NK-92 treated with Interleukin-12 subunit alpha and Interleukin-12 subunit beta, amount 100 ng/mL, for 24 hours (cell line): Measurements from ENCODE around the gene SLC41A3.
"Not testable (repeated sequence)": the region's sequence is repeated elsewhere in the genome, so short reads cannot be mapped to it uniquely, and the experiment has no call there.

Experiments
- DNase-seq: peaks from one replicate; lab custom pipeline; 2025; lab: John Stamatoyannopoulos, UW

The SLC41A3 gene

GRCh38 chr3:126106336-126107202 is 22.6 kb upstream of the SLC41A3 start:
- DNase-seq, result no peak

GRCh38 chr3:126105691-126106187 is 21.8 kb upstream of the SLC41A3 start:
- DNase-seq, result no peak

GRCh38 chr3:126104742-126105605 is 21.1 kb upstream of the SLC41A3 start:
- no peak for DNase-seq

DNA sequence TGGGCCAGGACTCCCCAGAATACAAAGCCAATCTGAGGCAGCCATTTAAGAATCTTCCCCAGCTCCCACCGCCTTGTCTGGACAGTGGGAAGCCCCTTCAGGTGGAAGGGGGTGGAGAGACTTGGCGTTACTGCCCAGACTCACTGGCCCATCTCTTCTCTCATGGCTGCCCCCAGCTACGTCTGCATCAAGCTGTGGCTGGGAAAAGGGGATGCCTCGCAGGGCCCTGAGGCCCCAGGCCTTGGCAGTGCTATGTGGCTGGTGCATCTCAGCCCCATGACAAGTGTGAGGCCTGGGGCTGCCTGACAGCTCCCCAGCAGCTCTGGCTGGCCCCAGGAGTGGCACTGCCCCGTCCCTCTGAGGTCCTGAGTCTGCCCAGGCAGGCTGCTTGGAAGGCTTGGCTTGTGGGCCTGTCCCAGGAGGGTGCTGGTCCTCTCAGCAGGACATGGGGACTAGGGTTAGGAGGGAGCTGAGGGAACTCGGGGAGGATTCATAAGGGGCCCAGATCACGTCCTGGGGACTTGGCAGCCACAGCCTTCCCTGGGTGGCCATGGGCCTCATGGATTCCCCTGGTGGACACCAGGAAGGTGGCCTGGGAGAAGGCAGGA is 20.2 kb upstream of the SLC41A3 start:
- DNase-seq, result no peak

GRCh38 chr3:126103121-126104027 is 19.4 kb upstream of the SLC41A3 start:
- DNase-seq, result no peak

DNA sequence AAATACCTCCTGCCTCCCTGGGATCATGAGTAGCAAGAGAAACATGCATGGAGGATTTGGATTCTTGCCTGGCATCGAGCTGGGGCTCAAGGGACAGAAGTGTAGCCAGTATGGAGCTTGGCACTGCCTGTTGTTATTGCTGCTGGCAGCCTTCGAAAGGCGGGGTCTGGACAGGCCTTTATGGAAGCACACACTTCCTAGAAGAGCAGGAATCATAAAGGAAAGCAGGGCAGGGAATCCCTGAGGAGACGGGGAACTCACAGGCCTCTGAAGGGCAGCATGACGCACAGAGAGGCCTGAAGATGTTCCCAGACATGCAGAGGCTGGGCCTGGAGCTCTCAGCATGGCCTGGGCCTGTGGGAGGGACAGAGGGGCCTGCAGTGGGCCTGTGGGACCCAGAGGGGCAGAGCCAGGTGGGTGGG is 18.6 kb upstream of the SLC41A3 start:
- no peak for DNase-seq

- no peak for DNase-seq
Observed at GRCh38 chr3:126102011-126102410, 18.1 kb upstream of the SLC41A3 start.

- DNase-seq, result no peak
Observed at GRCh38 chr3:126101521-126101982, 17.6 kb upstream of the SLC41A3 start.

DNA sequence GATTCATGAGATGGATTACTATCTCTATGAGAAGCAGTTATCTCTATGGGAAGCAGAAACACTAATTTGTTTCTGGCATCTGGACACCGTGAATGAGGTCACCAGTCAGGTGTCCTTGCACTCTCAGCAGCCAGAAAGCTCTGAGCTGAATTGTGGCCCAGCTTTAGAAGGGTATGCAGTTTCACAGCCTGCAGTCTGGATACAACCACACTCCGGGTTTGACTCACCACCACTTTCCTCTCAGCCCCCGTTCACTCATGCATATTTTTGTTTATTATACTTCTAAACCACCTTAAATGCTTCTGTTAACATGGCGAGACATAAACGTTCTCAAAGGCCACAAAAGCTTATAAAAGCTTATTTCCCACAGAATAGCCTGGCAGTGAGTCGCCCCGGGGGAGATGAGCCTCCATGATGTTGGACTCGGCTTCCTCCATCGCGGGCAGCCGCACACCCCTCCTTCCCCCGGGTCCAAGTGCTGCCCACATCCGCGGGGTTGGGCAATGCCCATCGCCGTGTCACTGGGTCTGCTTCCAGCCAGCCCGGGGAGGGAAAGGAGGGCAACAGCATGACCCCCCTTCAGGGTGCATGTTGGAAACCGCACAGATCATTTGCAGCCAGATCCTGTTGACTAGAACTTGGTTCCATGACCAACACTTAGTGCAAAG is 16.8 kb upstream of the SLC41A3 start:
- no peak for DNase-seq

DNA sequence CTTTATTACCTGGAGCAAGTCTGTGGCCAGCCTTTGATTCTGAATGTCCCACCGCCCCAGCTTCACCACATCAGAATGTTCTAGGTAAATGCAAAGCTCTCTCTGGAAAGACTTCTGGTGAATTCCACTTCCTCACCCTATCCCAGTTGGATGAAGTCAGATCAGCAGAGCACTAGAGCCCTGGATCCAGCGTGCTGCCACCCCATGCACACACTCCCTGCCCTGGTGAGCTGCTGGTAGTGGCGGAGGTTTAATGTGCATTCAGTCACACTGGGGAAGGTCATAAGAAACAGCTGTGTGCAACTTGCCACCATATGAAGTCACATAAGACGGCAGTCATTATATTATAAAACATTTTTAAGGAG is 16.3 kb upstream of the SLC41A3 start:
- no peak for DNase-seq

DNA sequence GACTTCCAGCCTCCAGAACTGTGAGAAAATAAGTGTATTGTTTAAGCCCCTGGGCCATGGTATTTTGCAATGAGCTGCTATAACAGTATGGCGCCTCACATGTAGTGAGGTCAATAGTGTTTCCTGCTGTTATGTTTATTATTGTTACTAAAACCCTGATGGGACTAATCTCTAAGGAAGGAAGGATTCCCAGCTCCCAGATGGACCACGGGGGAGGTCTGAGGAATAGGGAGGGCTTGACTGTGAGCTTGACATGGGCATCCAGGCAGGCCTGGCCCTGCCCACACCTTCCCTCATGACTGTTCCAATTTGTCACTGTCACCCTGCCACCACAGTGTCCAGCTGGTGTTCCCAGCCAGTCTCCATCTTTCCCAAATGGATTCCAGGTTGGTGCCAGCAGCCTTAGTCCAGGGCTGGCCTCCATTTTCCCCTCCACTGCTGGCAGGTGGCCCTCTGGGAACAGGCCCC is 14.5 kb upstream of the SLC41A3 start:
- no peak for DNase-seq

- DNase-seq, result no peak
Observed at GRCh38 chr3:126097801-126098200, 13.9 kb upstream of the SLC41A3 start.

DNA sequence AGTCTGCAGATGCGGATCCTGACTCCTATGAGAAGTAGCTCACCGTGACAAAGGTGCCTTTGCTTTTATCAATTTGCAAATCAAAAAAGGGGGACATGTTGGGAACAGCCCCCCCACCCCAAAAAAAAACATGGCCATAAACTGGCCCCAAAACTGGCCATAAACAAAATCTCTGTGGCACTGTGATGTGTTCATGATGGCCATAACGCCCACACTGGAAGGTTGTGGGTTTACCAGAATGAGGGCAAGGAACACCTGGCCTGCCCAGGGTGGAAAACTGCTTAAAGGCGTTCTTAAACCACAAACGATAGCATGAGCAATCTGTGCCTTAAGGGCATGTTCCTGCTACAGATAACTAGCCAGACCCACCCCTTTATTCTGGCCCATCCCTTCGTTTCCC is 12.3 kb upstream of the SLC41A3 start:
- DNase-seq, result not testable (repeated sequence)

- DNase-seq, result not testable (repeated sequence)
Observed at GRCh38 chr3:126092128-126092527, 8.2 kb upstream of the SLC41A3 start.

DNA sequence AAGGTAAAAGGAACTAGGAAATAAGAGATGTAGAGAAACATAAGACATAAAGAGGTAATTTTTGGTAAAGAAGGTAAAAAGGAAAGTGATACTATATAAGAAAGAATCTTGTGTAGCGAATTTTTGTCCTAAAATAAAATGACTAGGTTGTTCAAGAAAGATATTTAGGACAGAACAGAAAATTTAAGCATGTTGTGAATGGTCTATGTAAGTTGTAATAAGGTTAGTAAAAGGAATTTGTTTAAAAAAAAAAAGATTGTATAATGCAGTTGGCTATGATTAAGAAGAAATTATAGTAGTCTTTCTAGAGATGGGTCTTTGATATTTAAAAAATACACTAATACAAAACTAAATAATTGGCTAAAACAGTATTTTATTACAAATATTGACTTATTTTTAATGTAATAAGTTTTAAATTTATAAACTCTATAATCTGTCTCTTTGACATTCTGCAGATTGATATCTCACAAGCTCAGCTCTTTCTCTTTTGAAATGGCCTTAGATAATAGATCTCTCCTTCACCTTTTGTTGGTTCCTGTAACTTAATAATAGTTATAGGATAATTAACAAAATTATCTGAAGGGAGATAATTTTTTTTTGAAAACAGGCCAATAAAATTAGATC is 3.7 kb upstream of the SLC41A3 start:
- no peak for DNase-seq

DNA sequence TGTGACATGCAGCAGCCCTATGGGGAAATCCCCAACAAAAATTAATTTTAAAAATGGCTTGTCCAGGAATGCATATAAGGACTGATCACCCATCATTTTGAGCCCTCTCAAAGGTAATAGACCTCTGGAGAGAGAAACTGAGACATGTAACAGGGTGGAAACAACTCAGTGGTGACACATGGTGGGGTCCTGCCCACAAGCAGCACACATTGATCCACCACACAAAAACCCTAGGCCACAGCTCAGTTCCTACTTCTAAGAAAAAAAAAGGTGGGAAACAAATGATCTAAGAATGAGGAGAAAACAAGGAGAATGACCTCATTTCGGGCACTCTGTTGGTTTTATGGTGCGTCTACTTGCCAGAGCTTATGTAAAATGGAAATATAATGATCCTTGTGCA is 1.9 kb upstream of the SLC41A3 start:
- DNase-seq, result no peak

- DNase-seq, result no peak
Observed at GRCh38 chr3:126085276-126085675, 1.4 kb upstream of the SLC41A3 start.

DNA sequence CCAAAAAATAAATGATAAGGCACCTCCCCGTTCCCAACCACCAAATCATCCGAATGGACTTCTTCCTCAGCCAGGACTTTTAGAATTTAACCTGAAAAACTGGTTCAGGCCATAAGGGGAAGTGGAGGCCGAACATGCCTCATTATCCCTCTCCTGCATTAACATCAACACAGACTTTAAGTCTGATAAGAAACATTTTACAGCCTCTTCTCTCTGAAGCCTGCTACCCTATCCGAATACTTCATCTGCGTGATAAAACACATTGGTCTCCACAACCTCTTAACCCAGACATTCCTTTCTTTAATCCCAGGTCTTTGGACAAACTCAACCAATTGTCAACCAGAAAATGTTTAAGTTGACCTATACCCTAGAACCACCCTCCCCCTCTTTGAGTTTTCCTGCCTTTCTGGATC is 850 bp upstream of the SLC41A3 start:
- no peak for DNase-seq

DNA sequence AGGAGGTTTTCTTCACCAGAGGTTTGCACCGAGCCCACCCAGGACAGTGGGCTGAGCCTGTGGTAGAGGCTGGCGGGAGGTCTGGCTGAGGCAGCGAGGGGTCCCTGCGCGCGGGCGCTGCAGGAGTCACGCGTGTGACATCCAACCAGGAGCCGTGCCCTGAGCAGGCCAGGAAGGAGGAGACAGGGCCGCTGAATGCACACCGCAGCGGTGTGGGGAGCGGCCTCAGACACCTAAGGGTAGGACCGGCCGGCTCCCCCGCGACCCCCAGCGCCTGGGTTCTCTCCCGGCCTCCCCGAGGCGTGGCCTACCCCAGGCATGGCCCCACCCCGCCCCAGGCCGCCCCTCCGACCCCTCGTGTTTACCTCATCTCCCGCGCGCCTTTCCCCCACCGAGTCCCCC is 412 bp downstream of the SLC41A3 start:
- peak; percentile 79 for DNase-seq

DNA sequence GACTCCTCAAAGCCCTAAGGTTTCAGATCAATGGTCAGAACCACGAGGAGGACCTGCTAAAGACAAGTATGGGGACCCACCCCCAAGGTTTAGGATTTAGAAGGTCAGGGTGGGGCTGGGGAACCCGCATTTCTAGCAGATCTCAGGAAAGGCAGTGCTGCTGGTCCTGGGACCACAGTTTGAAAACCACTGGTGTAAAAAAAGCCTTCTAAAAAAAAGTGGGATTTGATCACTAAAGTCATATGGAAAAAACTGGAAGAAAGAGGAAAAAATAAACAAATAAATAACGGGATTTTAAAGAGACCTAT is 832 bp downstream of the SLC41A3 start:
- DNase-seq, result no peak
